ENCODE results near the gene ANKRD27. TPM values are rescaled to one million over a fixed set of nuclear protein-coding genes. Genes with fewer than 3 reads are reported as not detected.
A peak's percentile ranks its signal among the peaks of the same experiment; 100 is the strongest.
"Not testable (repeated sequence)": the region's sequence is repeated elsewhere in the genome, so short reads cannot be mapped to it uniquely, and the experiment has no call there.

Gene ANKRD27
- total RNA-seq, 1 donor from 2014 or later, result 44.5 TPM

DNA sequence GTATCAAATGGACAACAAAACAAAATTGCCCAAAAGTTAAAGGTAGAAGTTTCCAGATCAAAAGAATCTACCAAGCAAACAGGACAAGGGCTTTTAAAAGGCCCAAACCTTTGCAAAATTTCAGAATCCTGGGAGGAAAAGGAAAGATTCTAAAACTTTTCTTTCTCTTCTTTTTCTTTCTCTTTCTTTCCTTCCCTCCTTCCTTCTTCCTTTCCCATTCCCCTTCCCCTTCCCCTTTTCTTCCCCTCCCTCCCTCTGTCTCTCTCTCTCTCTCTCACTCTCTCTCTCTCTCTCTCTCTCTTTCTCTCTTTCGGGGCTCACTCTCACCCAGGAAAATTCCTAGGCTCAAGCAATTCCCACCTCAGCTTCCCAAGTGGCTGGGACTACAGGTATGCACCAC is 98.2 kb downstream of the ANKRD27 start:
- H3K36me3 ChIP-seq, result no peaks in the 10 kb centered on the region
- ATAC-seq (no peak), DNase-seq (no peak)
- no peaks in the 10 kb centered on the region for H3K27me3 ChIP-seq (ENCODE audit: low read depth)
- peaks cover 1% of the 10 kb centered on the region for H3K4me1 ChIP-seq
- TF ChIP-seq CTCF (IDR thresholded peaks at IDR 0.05), result no peak
- intact Hi-C loops (cut with DNase I), result no loop called here
- no peaks in the 10 kb centered on the region for H3K9me3 ChIP-seq
- no peak overlapping the region for H3K27ac ChIP-seq
- no peak overlapping the region for H3K4me3 ChIP-seq

DNA sequence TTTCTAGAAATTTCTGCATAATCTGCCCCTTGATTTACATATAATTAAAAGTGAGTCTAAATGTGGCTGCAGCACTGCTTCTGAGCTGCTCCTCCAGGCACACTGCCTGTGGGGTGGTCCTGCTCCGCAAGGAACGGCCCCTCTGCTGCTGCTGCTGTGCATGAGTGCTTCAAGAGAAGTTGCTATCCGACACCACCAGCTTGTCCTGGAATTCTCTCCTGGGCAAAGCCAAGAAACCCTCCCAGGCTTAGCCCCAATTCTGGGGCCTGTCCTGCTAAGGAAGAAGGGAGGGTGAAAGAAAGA is 101.5 kb downstream of the ANKRD27 start:
- TF ChIP-seq CTCF (IDR thresholded peaks at IDR 0.05), result no peak
- ATAC-seq, result no peak
- intact Hi-C loops (cut with DNase I), result no loop called here

DNA sequence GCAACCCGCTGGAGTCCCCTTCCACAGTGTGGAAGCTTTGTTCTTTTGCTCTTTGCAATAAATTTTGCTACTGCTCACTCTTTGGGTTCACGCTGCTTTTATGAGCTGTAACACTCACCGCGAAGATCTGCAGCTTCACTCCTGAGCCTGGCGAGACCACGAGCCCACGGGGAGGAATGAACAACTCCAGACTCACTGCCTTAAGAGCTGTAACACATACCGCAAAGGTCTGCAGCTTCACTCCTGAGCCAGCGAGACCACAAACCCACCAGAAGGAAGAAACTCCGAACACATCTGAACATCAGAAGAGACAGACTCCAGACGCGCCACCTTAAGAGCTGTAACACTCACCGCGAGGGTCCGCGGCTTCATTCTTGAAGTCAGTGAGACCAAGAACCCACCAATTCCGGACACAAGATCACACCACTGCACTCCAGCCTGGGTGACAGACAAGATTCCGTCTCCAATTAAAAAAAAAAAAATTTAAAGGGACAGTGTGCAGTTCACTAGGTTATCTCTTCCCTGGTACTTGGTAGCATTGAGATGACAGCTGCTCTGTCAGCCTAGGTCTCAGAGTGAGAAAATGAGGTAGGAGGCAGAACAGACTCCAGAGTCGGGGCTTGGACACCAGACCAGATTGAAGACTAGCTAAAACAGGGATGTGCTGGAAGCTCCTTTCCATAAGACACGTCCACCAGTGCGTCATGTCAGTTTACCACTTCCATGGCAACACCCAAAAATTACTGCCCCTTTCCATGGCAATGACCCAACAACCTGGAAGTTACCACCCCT is 102.1 kb downstream of the ANKRD27 start:
- H3K9me3 ChIP-seq; intact Hi-C loops (cut with DNase I); ATAC-seq; H3K36me3 ChIP-seq; H3K4me1 ChIP-seq; DNase-seq; H3K4me3 ChIP-seq; H3K27ac ChIP-seq: not testable (repeated sequence)
- peaks cover 16% of the 10 kb centered on the region for H3K27me3 ChIP-seq (ENCODE audit: low read depth)

More for the DNA sequence above, 101.5 kb downstream of the ANKRD27 start:
- H3K27ac ChIP-seq, result no peak overlapping the region
- H3K36me3 ChIP-seq, result no peaks in the 10 kb centered on the region
- no peaks in the 10 kb centered on the region for H3K4me1 ChIP-seq
- peaks cover 16% of the 10 kb centered on the region for H3K27me3 ChIP-seq (ENCODE audit: low read depth)
- DNase-seq, result no peak
- no peaks in the 10 kb centered on the region for H3K9me3 ChIP-seq
- no peak overlapping the region for H3K4me3 ChIP-seq

- H3K27ac ChIP-seq; H3K4me3 ChIP-seq; DNase-seq; H3K36me3 ChIP-seq; H3K4me1 ChIP-seq; H3K9me3 ChIP-seq; intact Hi-C loops (cut with DNase I); ATAC-seq: not testable (repeated sequence)
- peaks cover 18% of the 10 kb centered on the region for H3K27me3 ChIP-seq (ENCODE audit: low read depth)
These were observed 103.4 kb downstream of the ANKRD27 start for GRCh38 chr19:32571471-32572075.

DNA sequence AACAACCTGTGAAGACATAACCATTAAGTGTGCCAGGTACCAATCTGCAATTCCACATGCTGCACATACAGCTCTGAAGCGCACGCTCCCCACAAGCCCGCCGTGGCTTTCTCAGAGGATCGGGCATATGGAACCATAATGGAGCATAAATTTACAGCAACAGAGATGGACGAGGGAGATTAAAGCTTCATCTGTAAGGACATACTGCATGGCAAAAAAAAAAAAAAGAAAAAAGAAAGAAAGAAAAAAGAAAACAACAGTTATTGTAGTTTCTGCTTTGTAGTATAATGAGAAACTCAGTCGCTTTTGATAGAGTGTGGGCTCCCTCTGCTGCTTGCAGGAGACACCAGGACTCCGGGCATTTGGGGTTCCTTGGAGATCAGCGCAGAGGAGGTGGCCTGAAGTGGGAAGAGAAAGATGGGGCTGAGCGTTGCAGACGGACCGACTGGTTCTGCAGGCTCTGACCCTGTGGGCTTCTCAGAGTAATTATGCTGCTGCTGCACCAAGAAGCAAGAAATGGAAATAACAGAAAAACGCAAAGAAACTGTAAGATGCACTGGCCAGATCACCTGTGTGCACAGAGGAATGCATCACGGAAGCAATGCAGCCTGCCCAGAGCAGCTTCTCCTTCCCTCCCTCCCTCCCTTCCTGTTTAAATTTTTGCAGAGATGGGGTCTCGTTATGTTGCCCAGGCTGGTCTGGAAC is 104.7 kb downstream of the ANKRD27 start:
- Histone ChIP-seq H3K9me3 (no peaks in the 10 kb centered on the region), H3K36me3 (no peaks in the 10 kb centered on the region), H3K27ac (no peak overlapping the region), H3K27me3 (ENCODE audit: low read depth) (peaks cover 22% of the 10 kb centered on the region), H3K4me3 (no peak overlapping the region), H3K4me1 (no peaks in the 10 kb centered on the region)
- DNase-seq (no peak), ATAC-seq (peak; percentile 73 to 83)
- peak; percentile 57 for TF ChIP-seq CTCF (IDR thresholded peaks at IDR 0.05)
- intact Hi-C loops (cut with DNase I), result no loop called here

DNA sequence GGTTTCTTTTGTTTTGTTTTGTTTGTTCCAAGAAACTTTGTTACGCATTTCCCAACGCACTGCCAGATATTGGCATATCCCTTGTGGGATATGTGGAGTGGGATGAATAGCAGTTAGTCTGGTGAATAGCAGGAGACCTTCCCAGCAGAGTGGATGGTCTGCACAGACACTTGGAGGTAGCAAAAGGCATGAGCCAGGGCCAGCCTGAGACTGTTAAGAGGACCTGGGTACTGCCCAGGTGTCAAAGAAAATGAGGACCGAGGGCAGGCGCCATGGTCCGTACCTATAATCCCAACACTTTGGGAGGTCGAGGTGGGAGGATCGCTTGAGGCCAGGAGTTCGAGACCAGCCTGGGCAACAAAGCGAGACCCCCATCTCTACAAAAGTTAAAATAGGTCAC is 107.5 kb downstream of the ANKRD27 start:
- ATAC-seq (no peak), DNase-seq (no peak)
- Histone ChIP-seq H3K4me1 (no peaks in the 10 kb centered on the region), H3K36me3 (no peaks in the 10 kb centered on the region), H3K27ac (no peak overlapping the region), H3K4me3 (no peak overlapping the region), H3K27me3 (ENCODE audit: low read depth) (peaks cover 22% of the 10 kb centered on the region), H3K9me3 (no peaks in the 10 kb centered on the region)
- no peak for TF ChIP-seq CTCF (IDR thresholded peaks at IDR 0.05)
- intact Hi-C loops (cut with DNase I), result no loop called here
